CD14-positive monocyte (primary cell): ENCODE data around the gene FOXA3. TPM values are rescaled to one million over a fixed set of nuclear protein-coding genes. Genes with fewer than 3 reads are reported as not detected.

Experiments
- DNase-seq, 3 donors: peaks; one replicate each; pipeline ENCODE4 v3.0.0-alpha.2; 2011 to 2022
- H2AFZ ChIP-seq: 2 replicates; pipeline ENCODE4 v1.6.0; 2012; ENCODE audit warnings: mild to moderate bottlenecking, low read depth, low read length, inconsistent platforms; ENCODE audit not compliant: insufficient read depth, poor library complexity, severe bottlenecking
- H3K27ac ChIP-seq, 2 donors: 1 replicate in 1 of 2; 2 replicates in 1 of 2; pipeline ENCODE4 v1.5.1; 2012 to 2013; ENCODE audit warnings: low read length in 2 of 2, control low read depth in 1 of 2, inconsistent platforms in 1 of 2, low read depth in 1 of 2, mild to moderate bottlenecking in 1 of 2
- H3K27me3 ChIP-seq, 2 donors: one replicate each; pipeline versions ENCODE4 v1.6.0 to v1.6.1; 2011 to 2013; ENCODE audit warnings: low read length in 2 of 2; ENCODE audit not compliant: control insufficient read depth in 2 of 2, insufficient read depth in 2 of 2
- H3K36me3 ChIP-seq, 2 donors: replicated peaks in 1 of 2; 1 replicate in 1 of 2; 2 replicates in 1 of 2; pipeline versions ENCODE4 v1.5.1 to v1.6.1; 2012 to 2013; ENCODE audit warnings: low read length in 2 of 2, control low read depth in 1 of 2, inconsistent platforms in 1 of 2, mild to moderate bottlenecking in 1 of 2; ENCODE audit not compliant: insufficient read depth in 2 of 2, control insufficient read depth in 1 of 2
- H3K4me1 ChIP-seq, 2 donors: 1 replicate in 1 of 2; 2 replicates in 1 of 2; pipeline versions ENCODE4 v1.5.1 to v1.6.1; 2012 to 2013; ENCODE audit warnings: low read length in 2 of 2, control low read depth in 1 of 2, inconsistent platforms in 1 of 2, mild to moderate bottlenecking in 1 of 2, moderate library complexity in 1 of 2; ENCODE audit not compliant: insufficient read depth in 2 of 2, control insufficient read depth in 1 of 2
- H3K4me2 ChIP-seq: replicated peaks from 2 replicates; pipeline ENCODE3; 2012; ENCODE audit warnings: low read length, moderate library complexity, mild to moderate bottlenecking; ENCODE audit not compliant: poor library complexity, severe bottlenecking; ENCODE audit errors: extremely low read depth
- H3K4me3 ChIP-seq, 3 experiments: fragments of 200-600 bp in 1 of 3; sonication (generic) in 1 of 3; replicated peaks in 1 of 3; 1 replicate in 2 of 3; 2 replicates in 1 of 3; pipeline ENCODE4 v1.5.1; 2011 to 2013; ENCODE audit warnings: low read length in 3 of 3, mild to moderate bottlenecking in 3 of 3, control low read depth in 2 of 3, low read depth in 2 of 3, inconsistent platforms in 1 of 3, moderate library complexity in 1 of 3
- H3K79me2 ChIP-seq: 2 replicates; pipeline ENCODE4 v1.6.0; 2012; ENCODE audit warnings: mild to moderate bottlenecking, control low read depth, inconsistent platforms, low read length, moderate library complexity; ENCODE audit not compliant: insufficient read depth
- H3K9ac ChIP-seq: 2 replicates; pipeline ENCODE4 v1.6.0; 2017; ENCODE audit warnings: low read length, mild to moderate bottlenecking; ENCODE audit not compliant: insufficient read depth, poor library complexity, severe bottlenecking
- H3K9me3 ChIP-seq, 2 donors: replicated peaks in 1 of 2; 1 replicate in 1 of 2; 2 replicates in 1 of 2; pipeline versions ENCODE4 v1.5.1 to v1.6.1; 2012 to 2013; ENCODE audit warnings: low read length in 2 of 2, control low read depth in 1 of 2; ENCODE audit not compliant: control insufficient read depth in 1 of 2, insufficient read depth in 1 of 2
- H4K20me1 ChIP-seq: 2 replicates; pipeline ENCODE4 v1.6.0; 2012; ENCODE audit warnings: mild to moderate bottlenecking, low read length, control low read depth, moderate library complexity; ENCODE audit not compliant: insufficient read depth
- H3K27ac Mint-ChIP-seq, 7 donors: one replicate each; pipeline ENCODE4 v1.8.0; 2020; ENCODE audit warnings: mild to moderate bottlenecking in 7 of 7, mixed read lengths in 7 of 7, moderate library complexity in 6 of 7, inconsistent platforms in 2 of 7
- H3K27me3 Mint-ChIP-seq, 3 donors: one replicate each; pipeline ENCODE4 v1.8.0; 2021 to 2022; ENCODE audit warnings: low read depth in 3 of 3, mild to moderate bottlenecking in 3 of 3, mixed read lengths in 3 of 3, moderate library complexity in 3 of 3, inconsistent platforms in 1 of 3
- H3K36me3 Mint-ChIP-seq, 2 donors: one replicate each; pipeline ENCODE4 v1.8.0; 2020; ENCODE audit warnings: mixed read lengths in 2 of 2, inconsistent platforms in 1 of 2, mild to moderate bottlenecking in 1 of 2
- H3K4me1 Mint-ChIP-seq: one replicate; pipeline ENCODE4 v1.8.0; 2020; ENCODE audit warnings: mild to moderate bottlenecking, mixed read lengths
- H3K4me3 Mint-ChIP-seq, 2 donors: one replicate each; pipeline ENCODE4 v1.8.0; 2020; ENCODE audit warnings: mild to moderate bottlenecking in 2 of 2, mixed read lengths in 2 of 2, moderate library complexity in 1 of 2
- H3K9me3 Mint-ChIP-seq, 7 donors: one replicate each; pipeline ENCODE4 v1.8.0; 2020 to 2022; ENCODE audit warnings: mixed read lengths in 7 of 7, mild to moderate bottlenecking in 6 of 7, moderate library complexity in 6 of 7, inconsistent platforms in 2 of 7
- CTCF ChIP-seq: fragments of 200-600 bp; IDR thresholded peaks from one replicate; pipeline ENCODE4 v1.8.0; 2022; ENCODE audit warnings: antibody characterized with exemption, mild to moderate bottlenecking
- WGBS: methylation state at CpG from one replicate; pipeline ENCODE4 v1.1.5; 2013; ENCODE audit warnings: missing lambda C conversion rate; ENCODE audit not compliant: insufficient coverage; 5-methylcytosine and 5-hydroxymethylcytosine counted together
- intact Hi-C, 2 donors: fragments of 100-400 bp; cut with micrococcal nuclease; formaldehyde crosslinking; loops; one replicate each; pipeline versions ENCODE4 v1.15.0 to v1.15.1; 2023
- polyA plus RNA-seq, 3 donors: library from polyadenylated mRNA; depleted of rRNA in 1 of 3; unstranded in 2 of 3; stranded (reverse) in 1 of 3; fragments of 300-500 nt in 2 of 3; fragments of >200 nt in 1 of 3; fragmentation: Illumina TruSeq in 2 of 3; gene quantifications; 1 replicate in 2 of 3; 2 replicates in 1 of 3; pipeline ENCODE4 v1.2.3, GENCODE V29; 2012 to 2021

Gene FOXA3
- polyA plus RNA-seq, 3 donors: not detected

GRCh38 chr19:45870798-45871197, 6.7 kb downstream of the FOXA3 start:
- Mint-ChIP-seq H3K4me1 (peaks cover under 1% of the 10 kb centered on the region), H3K4me3 (no peak overlapping the region), H3K27ac (no peak overlapping the region), H3K27me3 (peaks cover 30 to 54% (median 41%) of the 10 kb centered on the region in 3 donors), H3K9me3 (peaks cover 0 to 1% (median 0%) of the 10 kb centered on the region in 7 donors), H3K36me3 (no peaks in the 10 kb centered on the region)
- no peaks in the 10 kb centered on the region for H3K36me3 ChIP-seq
- intact Hi-C loops: no loop called here
- H3K27ac ChIP-seq: no peak overlapping the region
- no peak overlapping the region for H3K9ac ChIP-seq
- H2AFZ ChIP-seq: no peak overlapping the region
- H3K4me3 ChIP-seq: no peak overlapping the region
- no peak for TF ChIP-seq CTCF
- DNase-seq: no peak
- no peaks in the 10 kb centered on the region for H3K79me2 ChIP-seq
- H3K4me2 ChIP-seq: no peak overlapping the region
- 100% methylated on average over 1 of the region's 5 CpGs for WGBS
- H3K4me1 ChIP-seq: no peaks in the 10 kb centered on the region
- no peaks in the 10 kb centered on the region for H3K9me3 ChIP-seq
- peaks cover 7 to 25% of the 10 kb centered on the region in 2 donors for H3K27me3 ChIP-seq
- no peaks in the 10 kb centered on the region for H4K20me1 ChIP-seq

- no peak for TF ChIP-seq CTCF
- H3K27ac Mint-ChIP-seq: no peak overlapping the region
- peaks cover 17 to 29% of the 10 kb centered on the region in 2 donors for H3K27me3 ChIP-seq
- no peaks in the 10 kb centered on the region for H3K79me2 ChIP-seq
- WGBS: 99% methylated on average over 23 of the region's 34 CpGs
- H3K4me1 ChIP-seq: peaks cover 4 to 7% of the 10 kb centered on the region in 2 donors
- H4K20me1 ChIP-seq: no peaks in the 10 kb centered on the region
- H3K4me3 ChIP-seq: no peak overlapping the region
- H2AFZ ChIP-seq: no peak overlapping the region
- peaks cover 34 to 54% (median 41%) of the 10 kb centered on the region in 3 donors for H3K27me3 Mint-ChIP-seq
- no peaks in the 10 kb centered on the region for H3K36me3 ChIP-seq
- peaks cover 0 to 3% of the 10 kb centered on the region in 2 donors for H3K36me3 Mint-ChIP-seq
- H3K4me1 Mint-ChIP-seq: peaks cover 11% of the 10 kb centered on the region
- H3K9me3 Mint-ChIP-seq: peaks cover 0 to 7% (median 0%) of the 10 kb centered on the region in 7 donors
- no peak overlapping the region for H3K9ac ChIP-seq
- no peak overlapping the region for H3K4me3 Mint-ChIP-seq
- intact Hi-C loops: no loop called here
- no peak for DNase-seq
- H3K27ac ChIP-seq: no peak overlapping the region
- no peaks in the 10 kb centered on the region for H3K9me3 ChIP-seq
- H3K4me2 ChIP-seq: no peak overlapping the region
These were observed 8.2 kb downstream of the FOXA3 start for GRCh38 chr19:45872095-45872919.
